GM21447 (cell line): ENCODE measurements around the gene VSIG8.

Experiments
- ATAC-seq: cut with Tn5 transposase; IDR thresholded peaks from one replicate; pipeline ENCODE4 v1.9.1; 2021; ENCODE audit not compliant: unreplicated experiment

Gene VSIG8

GRCh38 chr1:159857889-159858288 is 4.6 kb downstream of the VSIG8 start:
- no peak for ATAC-seq

DNA sequence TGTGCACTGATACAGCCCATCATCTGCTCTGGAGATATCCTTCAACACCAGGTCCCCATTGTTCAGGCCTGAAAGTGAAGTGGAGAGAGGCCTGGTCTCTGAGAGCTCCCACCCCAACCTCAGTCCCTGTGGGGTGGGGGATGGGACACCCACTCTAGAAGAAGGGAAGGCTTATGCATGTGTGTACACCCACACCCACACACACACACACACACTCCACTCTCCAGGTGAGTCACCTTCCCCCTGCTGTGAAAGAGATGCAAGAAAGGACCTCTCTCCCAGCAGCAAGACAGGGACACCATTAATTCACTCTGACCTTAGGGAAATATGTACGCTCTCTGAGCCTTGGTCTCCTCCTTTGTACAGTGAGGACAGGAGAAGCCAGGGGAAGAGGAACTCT is 5.9 kb downstream of the VSIG8 start:
- ATAC-seq: no peak

DNA sequence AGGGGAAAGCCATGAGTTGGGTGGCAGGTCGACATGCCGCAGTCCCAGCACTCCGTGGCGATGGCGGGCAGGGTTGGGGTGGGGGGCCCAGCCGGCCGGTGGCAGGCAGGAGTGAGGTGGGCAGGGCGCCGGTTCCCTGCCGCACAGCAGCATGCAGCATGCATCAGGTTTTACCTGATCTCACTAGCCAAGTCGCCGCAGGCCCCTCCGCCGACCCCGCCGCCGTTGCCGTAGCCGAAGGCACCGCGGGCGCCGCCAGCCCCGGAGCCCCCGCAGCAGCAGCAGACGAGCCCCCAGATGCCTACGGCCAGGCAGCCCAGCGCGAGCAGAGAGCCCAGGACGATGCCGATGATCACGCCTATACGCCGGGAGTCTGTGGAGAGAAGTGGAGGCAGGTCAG is 6.7 kb downstream of the VSIG8 start:
- no peak for ATAC-seq

- ATAC-seq: peak; percentile 72
Measured at GRCh38 chr1:159854693-159855192, 7.7 kb downstream of the VSIG8 start.

GRCh38 chr1:159854116-159854692 is 8.3 kb downstream of the VSIG8 start:
- ATAC-seq: no peak

DNA sequence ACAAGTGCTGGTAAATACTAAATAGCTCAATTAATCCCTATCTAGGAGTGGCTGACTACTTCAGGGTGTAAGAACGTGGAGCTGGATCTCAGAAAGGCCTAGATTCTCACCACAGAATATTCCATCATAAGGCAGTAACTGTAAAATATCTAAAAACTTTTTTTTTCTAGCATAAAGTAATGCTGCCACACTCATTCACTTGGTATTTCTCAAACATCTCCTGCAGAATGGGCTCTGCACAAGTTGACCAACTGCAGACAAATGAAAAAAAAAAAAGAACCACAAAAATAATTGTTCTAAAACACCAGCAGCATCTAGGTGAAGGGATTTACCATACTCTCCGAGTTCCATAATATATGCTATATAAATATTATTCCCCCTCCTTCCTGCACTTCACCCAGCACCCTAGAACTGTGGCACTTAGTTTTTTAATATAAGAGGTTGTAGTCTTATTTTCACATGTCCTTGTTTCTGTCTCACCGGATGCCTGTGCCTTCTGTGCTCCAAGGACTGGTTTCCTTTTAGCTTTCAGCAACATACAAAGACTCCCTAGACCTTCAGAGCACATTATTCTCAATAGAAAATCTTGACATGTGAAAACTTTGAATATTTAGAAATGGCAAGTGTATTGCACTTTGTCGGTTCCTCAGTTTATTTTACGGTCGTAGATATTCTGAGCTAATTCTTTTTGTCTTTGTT is 8.9 kb downstream of the VSIG8 start:
- no peak for ATAC-seq

DNA sequence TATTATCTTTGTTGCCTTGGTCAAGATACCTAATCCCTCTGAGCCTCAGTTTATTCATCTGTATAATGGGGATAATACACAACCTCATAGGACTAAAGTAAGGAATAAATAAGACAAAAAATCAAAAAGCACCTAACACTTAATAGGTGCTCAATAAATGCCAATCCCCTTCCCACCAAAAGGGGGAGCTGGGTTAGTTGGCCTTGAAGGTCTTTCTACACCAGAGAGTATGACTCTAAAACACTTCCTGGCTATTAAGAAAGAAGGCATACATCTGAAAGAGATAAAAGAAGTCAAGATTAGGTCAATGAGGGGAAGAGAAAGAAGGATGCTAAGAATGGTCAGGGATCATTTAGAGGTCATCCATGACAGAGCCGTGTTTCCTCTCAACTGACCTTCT is 11.1 kb downstream of the VSIG8 start:
- ATAC-seq: no peak

DNA sequence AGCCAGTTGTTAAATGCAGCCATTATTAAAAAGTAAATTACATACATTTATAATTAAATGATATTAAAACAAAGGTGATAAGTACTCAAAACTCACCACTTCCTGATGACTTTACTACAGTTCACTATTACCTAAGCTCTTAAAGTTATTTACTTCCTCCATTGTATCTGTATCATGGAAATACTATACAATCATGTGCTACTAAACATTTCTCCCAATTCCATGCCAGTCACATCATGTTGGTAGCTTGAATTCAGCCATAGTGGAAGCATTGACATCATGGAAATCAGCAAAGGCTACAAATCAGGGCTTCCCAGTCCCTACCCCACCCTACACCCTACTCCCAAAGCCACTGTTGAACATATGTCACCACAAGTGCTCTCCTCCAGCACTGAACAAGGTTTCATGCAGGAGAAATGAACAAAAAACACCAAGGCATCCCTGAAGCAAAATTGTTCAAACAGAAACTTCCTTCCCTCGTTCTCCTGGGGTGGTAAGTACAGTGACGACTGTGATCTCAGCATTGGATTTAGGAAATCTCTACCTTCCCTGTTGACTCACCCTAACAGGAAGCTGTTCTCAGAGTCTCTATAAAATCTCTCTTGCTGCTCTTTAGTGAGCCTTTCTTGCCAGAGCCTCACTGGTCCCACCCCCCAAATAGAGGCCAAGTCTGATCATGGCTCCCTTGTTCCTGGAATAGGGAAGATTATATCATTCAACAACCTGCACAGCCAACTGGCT is 12.7 kb downstream of the VSIG8 start:
- no peak for ATAC-seq

GRCh38 chr1:159848326-159848725 is 14.1 kb downstream of the VSIG8 start:
- no peak for ATAC-seq

DNA sequence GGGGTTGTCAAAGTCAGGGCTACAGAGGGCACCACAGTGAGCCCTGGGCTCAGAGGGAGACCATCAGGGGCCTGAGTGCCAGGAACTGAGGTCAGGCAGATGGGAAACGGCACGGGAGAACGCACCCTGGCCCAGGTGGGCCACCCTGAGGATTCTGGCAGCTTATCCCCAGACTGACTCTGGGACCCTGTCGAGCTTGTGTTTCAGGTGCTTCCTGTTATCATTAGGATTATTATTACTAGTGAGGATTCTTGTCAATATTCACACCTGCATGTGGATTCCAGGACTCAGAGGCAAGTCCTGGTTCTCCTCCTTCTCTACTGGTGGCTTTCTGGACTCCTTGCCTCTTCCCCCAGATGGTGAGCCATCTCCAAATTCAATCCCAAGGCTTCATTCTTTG is 15.2 kb downstream of the VSIG8 start:
- no peak for ATAC-seq

- ATAC-seq: no peak
Measured at GRCh38 chr1:159845751-159846629, 16.5 kb downstream of the VSIG8 start.

DNA sequence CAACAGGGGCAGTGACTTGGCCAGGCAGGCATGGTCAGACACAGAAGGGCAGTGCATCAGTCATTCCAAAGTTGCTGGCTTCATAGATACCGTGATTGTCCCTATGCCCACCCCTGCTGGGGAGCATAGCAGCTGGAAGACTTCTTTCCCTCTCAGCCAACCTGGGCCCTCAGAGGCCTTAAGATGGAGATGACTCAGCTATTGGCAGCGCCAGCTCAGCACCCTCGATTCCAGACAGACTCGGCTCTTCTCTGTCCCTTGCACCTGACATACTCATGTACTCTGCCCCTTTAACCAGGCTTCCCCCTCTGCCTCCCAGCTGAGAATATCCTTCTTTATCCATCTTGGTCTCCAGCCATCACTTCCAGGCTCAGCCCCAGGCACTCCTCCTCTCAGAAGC is 19.0 kb downstream of the VSIG8 start:
- no peak for ATAC-seq

DNA sequence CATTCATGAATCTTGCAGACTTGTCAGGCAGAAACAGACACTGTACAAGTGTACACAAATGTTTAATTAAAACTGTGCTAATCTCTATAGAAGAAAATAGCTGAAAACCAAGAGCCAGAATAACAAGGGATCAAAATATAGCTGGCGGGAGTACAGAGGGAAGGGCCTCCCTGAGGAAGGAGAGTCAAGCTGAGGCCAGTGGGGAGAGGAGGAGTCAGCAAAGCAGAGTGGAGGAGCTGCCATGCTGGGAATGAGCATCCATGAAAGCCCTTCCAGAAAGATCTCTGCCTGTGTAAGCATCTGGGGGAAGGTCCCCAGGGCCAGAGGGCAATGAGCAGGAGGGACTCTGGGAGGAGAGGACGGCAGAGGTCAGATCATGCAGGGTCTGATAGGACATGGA is 20.7 kb downstream of the VSIG8 start:
- ATAC-seq: no peak

- ATAC-seq: peak; percentile 62
Measured at GRCh38 chr1:159839116-159839849, 23.2 kb downstream of the VSIG8 start.

GRCh38 chr1:159838715-159839114 is 23.7 kb downstream of the VSIG8 start:
- peak; percentile 51 for ATAC-seq

GRCh38 chr1:159835862-159836525 is 26.5 kb downstream of the VSIG8 start:
- no peak for ATAC-seq

DNA sequence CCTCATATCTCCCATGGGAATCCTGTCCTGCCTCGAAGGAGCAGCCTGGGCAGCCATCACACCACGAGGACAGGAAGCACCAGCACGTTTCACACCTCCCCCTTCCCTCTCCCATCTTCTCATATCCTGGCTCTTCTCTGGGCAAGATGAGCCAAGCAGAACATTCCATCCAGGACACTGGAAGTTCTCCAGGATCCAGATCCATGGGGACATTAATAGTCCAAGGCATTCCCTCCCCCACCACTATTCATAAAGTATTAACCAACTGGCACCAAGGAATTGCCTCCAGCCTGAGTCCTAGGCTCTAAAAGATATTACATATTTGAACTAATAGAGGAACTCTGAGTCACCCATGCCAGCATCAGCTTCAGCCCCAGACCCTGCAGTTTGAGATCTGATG is 27.1 kb downstream of the VSIG8 start:
- no peak for ATAC-seq

GRCh38 chr1:159832309-159832708 is 30.1 kb downstream of the VSIG8 start:
- ATAC-seq: no peak

GRCh38 chr1:159831412-159832141 is 30.9 kb downstream of the VSIG8 start:
- no peak for ATAC-seq
